HepG2 (cell line): Measurements from ENCODE around the gene PRKAG3. TPM values are rescaled to one million over a fixed set of nuclear protein-coding genes. Genes with fewer than 3 reads are reported as not detected.

ENCODE experiments used
- ATAC-seq: fragments of 200-7000 bp; cut with Tn5 transposase; 3 replicates; pipeline ENCODE4 v1.9.1; 2020; ENCODE audit warnings: mild to moderate bottlenecking, moderate library complexity
- BruUV-seq: library from RNA; stranded (reverse); fragments of 400-500 nt; replicated peaks from 2 replicates; lab custom pipeline; 2021; lab: Mats Ljungman, UMichigan
- CTCF ChIA-PET: fragments of 300-600 bp; formaldehyde crosslinking; extraction: SDS; loops from one replicate; lab custom pipeline; 2021; ENCODE audit warnings: low total read pairs, inconsistent platforms, low intra/inter-chr PET ratio; lab: Yijun Ruan, JAX
- POLR2A ChIA-PET: fragments of 350-600 bp; sonication (Branson Sonifier 250); formaldehyde crosslinking; loops from one replicate; lab custom pipeline; 2020; ENCODE audit warnings: antibody characterized with exemption, inconsistent platforms; lab: Yijun Ruan, JAX
- DNase-seq: peaks from one replicate; pipeline ENCODE4 v3.0.0-alpha.2; 2015; ENCODE audit warnings: low spot score
- FAIRE-seq: peaks from 3 replicates; lab custom pipeline; 2011; peaks lifted over from hg19 to GRCh38; lab: Jason Lieb, UNC
- H2AFZ ChIP-seq: one replicate; pipeline ENCODE4 v1.6.1; 2011; ENCODE audit warnings: low read length, inconsistent platforms
- H3K27ac ChIP-seq: fragments of 300-600 bp; 3 replicates; pipeline ENCODE4 v1.8.0; 2011; ENCODE audit warnings: mixed run types, mild to moderate bottlenecking, mixed read lengths, low read length, inconsistent platforms; ENCODE audit not compliant: insufficient read depth; ENCODE audit errors: extremely low read length
- H3K27me3 ChIP-seq, 2 experiments: fragments of 200-600 bp in 1 of 2; 2 replicates in 1 of 2; 3 replicates in 1 of 2; pipeline versions ENCODE4 v1.6.0 to v1.8.0; 2011; ENCODE audit warnings: low read length in 2 of 2, mild to moderate bottlenecking in 2 of 2, moderate library complexity in 2 of 2, inconsistent platforms in 1 of 2; ENCODE audit not compliant: insufficient read depth in 2 of 2, control insufficient read depth in 1 of 2
- H3K36me3 ChIP-seq, 2 experiments: fragments of 200-600 bp in 1 of 2; replicated peaks in 1 of 2; 2 replicates in 1 of 2; 3 replicates in 1 of 2; pipeline versions ENCODE4 v1.5.1 to v1.8.0; 2011; ENCODE audit warnings: low read length in 2 of 2, inconsistent platforms in 1 of 2; ENCODE audit not compliant: insufficient read depth in 2 of 2, control insufficient read depth in 1 of 2
- H3K4me1 ChIP-seq: 2 replicates; pipeline ENCODE4 v1.5.1; 2012; ENCODE audit warnings: low read length, inconsistent platforms; ENCODE audit not compliant: insufficient read depth
- H3K4me2 ChIP-seq: 2 replicates; pipeline ENCODE4 v1.6.0; 2011; ENCODE audit warnings: low read depth, low read length, inconsistent platforms
- H3K4me3 ChIP-seq, 3 experiments: fragments of 200-600 bp in 1 of 3; sonication (generic), shearing (Covaris generic) in 1 of 3; replicated peaks in 1 of 3; 2 replicates each; pipeline ENCODE4 v1.5.1; 2011 to 2016; ENCODE audit warnings: low read length in 3 of 3, inconsistent platforms in 2 of 3, low read depth in 2 of 3, mild to moderate bottlenecking in 2 of 3, control low read depth in 1 of 3, mixed read lengths in 1 of 3; ENCODE audit not compliant: insufficient read depth in 1 of 3
- H3K79me2 ChIP-seq: one replicate; pipeline ENCODE4 v1.6.1; 2011; ENCODE audit warnings: low read length, inconsistent platforms; ENCODE audit not compliant: insufficient read depth
- H3K9ac ChIP-seq: 2 replicates; pipeline ENCODE4 v1.6.0; 2011; ENCODE audit warnings: mild to moderate bottlenecking, low read depth, low read length, inconsistent platforms; ENCODE audit not compliant: insufficient read depth
- H3K9me3 ChIP-seq: 2 replicates; pipeline ENCODE4 v1.5.1; 2012; ENCODE audit warnings: mild to moderate bottlenecking, low read length
- H4K20me1 ChIP-seq: 2 replicates; pipeline ENCODE4 v1.6.0; 2011; ENCODE audit warnings: inconsistent platforms, mild to moderate bottlenecking, low read length, moderate library complexity; ENCODE audit not compliant: insufficient read depth
- ARNTL ChIP-seq: sonication (generic); formaldehyde crosslinking; IDR thresholded peaks from 2 replicates; pipeline ENCODE4 v1.4.0; 2020; ENCODE audit warnings: mild to moderate bottlenecking, missing genetic modification reagents
- E2F5 ChIP-seq: sonication (generic); formaldehyde crosslinking; conservative IDR thresholded peaks from 2 replicates; pipeline ENCODE4 v1.4.0; 2020; ENCODE audit warnings: missing genetic modification reagents
- FOXA3 ChIP-seq: IDR thresholded peaks from 2 replicates; pipeline ENCODE4 v1.6.1; 2016; ENCODE audit warnings: missing genetic modification reagents, missing compliant biosample characterization
- HHEX ChIP-seq: IDR thresholded peaks from 2 replicates; pipeline ENCODE4 v1.6.1; 2016; ENCODE audit warnings: control low read depth
- HIVEP1 ChIP-seq: sonication (generic); formaldehyde crosslinking; IDR thresholded peaks from 2 replicates; pipeline ENCODE4 v1.4.0; 2020; ENCODE audit warnings: mild to moderate bottlenecking, missing genetic modification reagents
- IRF2 ChIP-seq: IDR thresholded peaks from 2 replicates; pipeline ENCODE4 v1.6.1; 2018; ENCODE audit warnings: missing genetic modification reagents, missing compliant biosample characterization
- KAT7 ChIP-seq: IDR thresholded peaks from 2 replicates; pipeline ENCODE4 v1.6.1; 2018; ENCODE audit warnings: borderline replicate concordance, missing compliant biosample characterization
- RNF219 ChIP-seq: sonication (generic); formaldehyde crosslinking; IDR thresholded peaks from 2 replicates; pipeline ENCODE4 v1.5.0; 2020; ENCODE audit warnings: mild to moderate bottlenecking, missing genetic modification reagents
- SIN3B ChIP-seq: fragments of 150-350 bp; IDR thresholded peaks from 2 replicates; pipeline ENCODE4 v1.6.1; 2014; ENCODE audit warnings: low read length
- SP4 ChIP-seq: sonication (generic); formaldehyde crosslinking; IDR thresholded peaks from 2 replicates; pipeline ENCODE4 v1.8.1; 2023; ENCODE audit warnings: mild to moderate bottlenecking, missing genetic modification reagents
- SRSF1 ChIP-seq: fragments of 200-400 bp; formaldehyde crosslinking; optimal IDR thresholded peaks from 2 replicates; pipeline ENCODE3; 2017; ENCODE audit warnings: mild to moderate bottlenecking, low read depth, low read length, moderate library complexity
- TFAP4 ChIP-seq: sonication (generic); IDR thresholded peaks from 2 replicates; pipeline ENCODE4 v1.6.1; 2016; ENCODE audit warnings: low read depth, borderline replicate concordance
- ZHX1 ChIP-seq: sonication (generic); formaldehyde crosslinking; IDR thresholded peaks from 2 replicates; pipeline ENCODE4 v1.8.1; 2022; ENCODE audit warnings: low read depth, mild to moderate bottlenecking, missing genetic modification reagents
- ZNF766 ChIP-seq: sonication (generic); formaldehyde crosslinking; IDR thresholded peaks from 2 replicates; pipeline ENCODE4 v1.5.0; 2020; ENCODE audit warnings: missing genetic modification reagents, borderline replicate concordance
- ZNF788 ChIP-seq: sonication (generic); formaldehyde crosslinking; IDR thresholded peaks from 2 replicates; pipeline ENCODE4 v1.5.0; 2020; ENCODE audit warnings: mild to moderate bottlenecking, missing genetic modification reagents, borderline replicate concordance
- ZNF790 ChIP-seq: sonication (generic); formaldehyde crosslinking; IDR thresholded peaks from 2 replicates; pipeline ENCODE4 v1.8.0; 2022; ENCODE audit warnings: missing genetic modification reagents, mild to moderate bottlenecking, borderline replicate concordance
- ZNF883 ChIP-seq: sonication (generic); formaldehyde crosslinking; IDR thresholded peaks from 2 replicates; pipeline ENCODE4 v1.5.1; 2020; ENCODE audit warnings: mild to moderate bottlenecking, missing genetic modification reagents; ENCODE audit errors: not compliant biosample characterization
- WGBS: methylation state at CpG from one replicate; pipeline ENCODE4 v1.1.6; 2017; ENCODE audit warnings: low lambda C conversion rate; 5-methylcytosine and 5-hydroxymethylcytosine counted together
- in situ Hi-C: cut with HindIII; loops from 2 replicates; pipeline ENCODE4 v1.10.0; 2017; ENCODE audit warnings: low pct_unique_long_range_greater_than_20kb; ENCODE audit not compliant: extremely low pct_ligation_motif_present
- intact Hi-C: fragments of 100-400 bp; cut with micrococcal nuclease; formaldehyde crosslinking; loops from one replicate; pipeline ENCODE4 v1.10.0; 2022; ENCODE audit not compliant: unreplicated experiment
- polyA plus RNA-seq, 8 experiments: library from polyadenylated mRNA; depleted of rRNA in 3 of 8; stranded (reverse) in 7 of 8; unstranded in 1 of 8; fragments of >200 nt; fragmentation: Illumina TruSeq in 4 of 8; extraction: Trizol in 4 of 8; gene quantifications; 2 replicates each; pipeline versions ENCODE4 v1.2.1 to v1.2.3, GENCODE V29; 2011 to 2016; ENCODE audit warnings: low read depth in 4 of 8, missing spikeins in 1 of 8, mixed read lengths in 1 of 8; ENCODE audit not compliant: insufficient read depth in 1 of 8
- total RNA-seq, 5 experiments: library from RNA; depleted of rRNA; stranded (reverse); fragments of >200 nt; fragmentation: Illumina TruSeq; extraction: Trizol; gene quantifications; 2 replicates each; pipeline ENCODE4 v1.2.3, GENCODE V29; 2016; ENCODE audit warnings: low read depth in 1 of 5

The PRKAG3 gene
- total and polyA plus RNA-seq, 2 of the 13 experiments (the other 11 are each of a cell fraction or from before 2014, with no cell fraction given) = not detected

GRCh38 chr2:218826791-218827190, 4.8 kb downstream of the PRKAG3 start:
- CTCF ChIA-PET = no interaction called here
- intact Hi-C loops = no loop called here

More at GRCh38 chr2:218826791-218827190, 4.8 kb downstream of the PRKAG3 start:
- H3K9ac ChIP-seq = no peak overlapping the region
- H3K36me3 ChIP-seq = no peaks in the 10 kb centered on the region
- no peaks in the 10 kb centered on the region for H4K20me1 ChIP-seq
- no peak overlapping the region for H2AFZ ChIP-seq
- in situ Hi-C loops = loop anchor here (25.0 kb wide), 1 partner anchor 89 kb away; no protein-coding TSS in a partner anchor
- no peaks in the 10 kb centered on the region for H3K79me2 ChIP-seq
- 46% methylated on average over 7 of the region's 10 CpGs for WGBS
- no peak for FAIRE-seq
- no peak overlapping the region for H3K4me2 ChIP-seq
- H3K9me3 ChIP-seq = no peaks in the 10 kb centered on the region
- POLR2A ChIA-PET = interaction anchor here (1.1 kb wide), 1 partner anchor 71 kb away, joined by 3 read pairs; no protein-coding TSS in a partner anchor
- no TSS peak for BruUV-seq
- peaks cover 9 to 45% of the 10 kb centered on the region in 2 experiments; a peak in 4 of 5 replicates for H3K27me3 ChIP-seq
- no peak overlapping the region for H3K27ac ChIP-seq
- TF ChIP-seq ZNF766 (CRISPR knock-in tag) (no peak), E2F5 (CRISPR knock-in tag) (no peak), HHEX (CRISPR knock-in tag) (no peak), FOXA3 (CRISPR knock-in tag) (no peak), IRF2 (CRISPR knock-in tag) (no peak), SRSF1 (no peak), ZNF788 (no peak), ZHX1 (no peak), ZNF883 (CRISPR knock-in tag) (no peak), SP4 (CRISPR knock-in tag) (no peak), TFAP4 (no peak), SIN3B (no peak), ARNTL (CRISPR knock-in tag) (no peak), ZNF790 (CRISPR knock-in tag) (no peak), KAT7 (no peak), HIVEP1 (CRISPR knock-in tag) (no peak), RNF219 (no peak)
- DNase-seq = no peak
- peak; percentile 2 for ATAC-seq
- H3K4me3 ChIP-seq = no peak overlapping the region
- H3K4me1 ChIP-seq = peaks cover 23% of the 10 kb centered on the region
